HL-60 (cell line): ENCODE measurements around the gene PIGQ.

Experiments
- DNase-seq, 2 experiments: peaks; one replicate each; pipeline ENCODE4 v3.0.0-alpha.2; 2010 to 2020; ENCODE audit warnings: low read depth in 1 of 2, low spot score in 1 of 2
- H3K27ac ChIP-seq: fragments of 250-450 bp; sonication (Bioruptor Pico); replicated peaks from 2 replicates; pipeline ENCODE4 v1.5.1; 2020; ENCODE audit warnings: mild to moderate bottlenecking, moderate library complexity
- H3K27me3 ChIP-seq: fragments of 250-450 bp; sonication (Bioruptor Pico); 2 replicates; pipeline ENCODE4 v1.5.1; 2021; ENCODE audit warnings: mild to moderate bottlenecking, moderate library complexity; ENCODE audit not compliant: insufficient read depth, poor library complexity, severe bottlenecking
- H3K4me3 ChIP-seq: replicated peaks from 2 replicates; pipeline ENCODE4 v1.5.1; 2011; ENCODE audit warnings: mild to moderate bottlenecking, control low read depth, low read length; ENCODE audit not compliant: insufficient read depth
- GABPA ChIP-seq: IDR thresholded peaks from 2 replicates; pipeline ENCODE4 v1.6.1; 2012; ENCODE audit warnings: low read depth
- POLR2AphosphoS5 ChIP-seq: IDR thresholded peaks from 2 replicates; pipeline ENCODE4 v1.6.1; 2012; ENCODE audit warnings: low read depth
- SPI1 ChIP-seq: IDR thresholded peaks from 2 replicates; pipeline ENCODE4 v1.6.1; 2012; ENCODE audit warnings: low read depth, mild to moderate bottlenecking, borderline replicate concordance
- TF ChIP-seq, protein P1 (sequence below): IDR thresholded peaks from one replicate; pipeline ENCODE4 v1.5.1; 2011; ENCODE audit warnings: low read length, control low read depth, inconsistent platforms; ENCODE audit not compliant: insufficient read depth
- TF ChIP-seq, protein P2 (sequence below): IDR thresholded peaks from 2 replicates; pipeline ENCODE4 v1.6.1; 2012; ENCODE audit warnings: low read depth; ENCODE audit not compliant: insufficient replicate concordance

PIGQ gene

DNA sequence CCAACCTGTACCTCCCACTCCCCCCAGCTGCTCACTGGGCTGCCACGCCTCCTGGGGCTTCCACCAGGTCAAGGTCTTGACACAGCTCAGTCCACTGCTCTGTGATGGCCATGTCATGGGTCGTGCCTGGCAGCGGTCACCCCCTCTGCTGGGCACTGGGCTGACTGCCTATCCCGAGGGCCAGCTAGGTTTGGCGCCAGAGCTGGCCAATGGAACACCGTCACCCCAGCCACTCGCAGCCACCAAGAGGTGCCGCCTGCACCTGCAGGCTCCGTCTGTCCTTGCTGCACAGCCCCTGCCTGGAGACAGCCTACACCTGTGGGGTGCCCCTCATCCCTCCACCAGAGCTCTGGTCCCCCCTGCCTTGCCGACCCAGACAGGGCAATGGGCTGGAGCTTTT lies 15.6 kb downstream of the PIGQ start:
- Histone ChIP-seq H3K27me3 (no peaks in the 10 kb centered on the region), H3K27ac (no peak overlapping the region), H3K4me3 (no peak overlapping the region)
- DNase-seq, result peak in 1 of 2 experiments; percentile 20
- TF ChIP-seq GABPA, result no peak
- TF ChIP-seq POLR2AphosphoS5, result no peak
- no peak for TF ChIP-seq SPI1
- TF ChIP-seq, protein P1, sequence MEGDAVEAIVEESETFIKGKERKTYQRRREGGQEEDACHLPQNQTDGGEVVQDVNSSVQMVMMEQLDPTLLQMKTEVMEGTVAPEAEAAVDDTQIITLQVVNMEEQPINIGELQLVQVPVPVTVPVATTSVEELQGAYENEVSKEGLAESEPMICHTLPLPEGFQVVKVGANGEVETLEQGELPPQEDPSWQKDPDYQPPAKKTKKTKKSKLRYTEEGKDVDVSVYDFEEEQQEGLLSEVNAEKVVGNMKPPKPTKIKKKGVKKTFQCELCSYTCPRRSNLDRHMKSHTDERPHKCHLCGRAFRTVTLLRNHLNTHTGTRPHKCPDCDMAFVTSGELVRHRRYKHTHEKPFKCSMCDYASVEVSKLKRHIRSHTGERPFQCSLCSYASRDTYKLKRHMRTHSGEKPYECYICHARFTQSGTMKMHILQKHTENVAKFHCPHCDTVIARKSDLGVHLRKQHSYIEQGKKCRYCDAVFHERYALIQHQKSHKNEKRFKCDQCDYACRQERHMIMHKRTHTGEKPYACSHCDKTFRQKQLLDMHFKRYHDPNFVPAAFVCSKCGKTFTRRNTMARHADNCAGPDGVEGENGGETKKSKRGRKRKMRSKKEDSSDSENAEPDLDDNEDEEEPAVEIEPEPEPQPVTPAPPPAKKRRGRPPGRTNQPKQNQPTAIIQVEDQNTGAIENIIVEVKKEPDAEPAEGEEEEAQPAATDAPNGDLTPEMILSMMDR, result no peak
- TF ChIP-seq, protein P2, sequence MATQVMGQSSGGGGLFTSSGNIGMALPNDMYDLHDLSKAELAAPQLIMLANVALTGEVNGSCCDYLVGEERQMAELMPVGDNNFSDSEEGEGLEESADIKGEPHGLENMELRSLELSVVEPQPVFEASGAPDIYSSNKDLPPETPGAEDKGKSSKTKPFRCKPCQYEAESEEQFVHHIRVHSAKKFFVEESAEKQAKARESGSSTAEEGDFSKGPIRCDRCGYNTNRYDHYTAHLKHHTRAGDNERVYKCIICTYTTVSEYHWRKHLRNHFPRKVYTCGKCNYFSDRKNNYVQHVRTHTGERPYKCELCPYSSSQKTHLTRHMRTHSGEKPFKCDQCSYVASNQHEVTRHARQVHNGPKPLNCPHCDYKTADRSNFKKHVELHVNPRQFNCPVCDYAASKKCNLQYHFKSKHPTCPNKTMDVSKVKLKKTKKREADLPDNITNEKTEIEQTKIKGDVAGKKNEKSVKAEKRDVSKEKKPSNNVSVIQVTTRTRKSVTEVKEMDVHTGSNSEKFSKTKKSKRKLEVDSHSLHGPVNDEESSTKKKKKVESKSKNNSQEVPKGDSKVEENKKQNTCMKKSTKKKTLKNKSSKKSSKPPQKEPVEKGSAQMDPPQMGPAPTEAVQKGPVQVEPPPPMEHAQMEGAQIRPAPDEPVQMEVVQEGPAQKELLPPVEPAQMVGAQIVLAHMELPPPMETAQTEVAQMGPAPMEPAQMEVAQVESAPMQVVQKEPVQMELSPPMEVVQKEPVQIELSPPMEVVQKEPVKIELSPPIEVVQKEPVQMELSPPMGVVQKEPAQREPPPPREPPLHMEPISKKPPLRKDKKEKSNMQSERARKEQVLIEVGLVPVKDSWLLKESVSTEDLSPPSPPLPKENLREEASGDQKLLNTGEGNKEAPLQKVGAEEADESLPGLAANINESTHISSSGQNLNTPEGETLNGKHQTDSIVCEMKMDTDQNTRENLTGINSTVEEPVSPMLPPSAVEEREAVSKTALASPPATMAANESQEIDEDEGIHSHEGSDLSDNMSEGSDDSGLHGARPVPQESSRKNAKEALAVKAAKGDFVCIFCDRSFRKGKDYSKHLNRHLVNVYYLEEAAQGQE, result no peak

DNA sequence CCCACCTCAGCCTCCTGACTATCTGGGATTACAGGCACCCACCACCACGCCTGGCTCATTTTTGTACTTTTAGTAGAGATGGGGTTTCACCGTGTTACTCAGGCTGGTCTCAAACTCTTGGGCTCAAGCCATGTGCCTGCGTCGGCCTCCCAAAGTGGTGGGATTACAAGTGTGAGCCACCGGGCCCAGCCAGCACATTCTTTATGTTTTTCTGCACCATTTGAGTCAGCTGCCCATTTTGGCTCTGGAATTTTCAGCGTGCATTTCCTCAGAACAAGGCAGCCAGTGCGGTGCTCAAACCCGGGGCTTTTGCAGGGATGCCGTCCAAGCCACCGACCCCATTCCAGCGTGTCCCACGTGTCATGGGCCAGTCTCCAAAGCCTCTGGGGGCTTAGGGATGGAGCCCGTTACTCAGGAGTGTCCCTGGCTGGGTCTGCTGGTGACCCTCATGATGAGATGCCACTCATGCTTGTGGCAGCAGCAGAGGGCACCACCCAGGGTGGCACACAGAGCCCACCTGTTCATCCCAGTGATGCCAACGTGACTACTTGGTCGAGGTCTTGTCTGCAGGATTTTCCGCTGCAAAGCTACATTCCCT lies 16.4 kb downstream of the PIGQ start:
- DNase-seq, result no peak
- no peak overlapping the region for H3K4me3 ChIP-seq
- H3K27me3 ChIP-seq, result no peaks in the 10 kb centered on the region
- H3K27ac ChIP-seq, result no peak overlapping the region
- TF ChIP-seq POLR2AphosphoS5 (no peak), SPI1 (no peak), GABPA (no peak)
- TF ChIP-seq, protein P2, result no peak
- TF ChIP-seq, protein P1, result no peak

DNA sequence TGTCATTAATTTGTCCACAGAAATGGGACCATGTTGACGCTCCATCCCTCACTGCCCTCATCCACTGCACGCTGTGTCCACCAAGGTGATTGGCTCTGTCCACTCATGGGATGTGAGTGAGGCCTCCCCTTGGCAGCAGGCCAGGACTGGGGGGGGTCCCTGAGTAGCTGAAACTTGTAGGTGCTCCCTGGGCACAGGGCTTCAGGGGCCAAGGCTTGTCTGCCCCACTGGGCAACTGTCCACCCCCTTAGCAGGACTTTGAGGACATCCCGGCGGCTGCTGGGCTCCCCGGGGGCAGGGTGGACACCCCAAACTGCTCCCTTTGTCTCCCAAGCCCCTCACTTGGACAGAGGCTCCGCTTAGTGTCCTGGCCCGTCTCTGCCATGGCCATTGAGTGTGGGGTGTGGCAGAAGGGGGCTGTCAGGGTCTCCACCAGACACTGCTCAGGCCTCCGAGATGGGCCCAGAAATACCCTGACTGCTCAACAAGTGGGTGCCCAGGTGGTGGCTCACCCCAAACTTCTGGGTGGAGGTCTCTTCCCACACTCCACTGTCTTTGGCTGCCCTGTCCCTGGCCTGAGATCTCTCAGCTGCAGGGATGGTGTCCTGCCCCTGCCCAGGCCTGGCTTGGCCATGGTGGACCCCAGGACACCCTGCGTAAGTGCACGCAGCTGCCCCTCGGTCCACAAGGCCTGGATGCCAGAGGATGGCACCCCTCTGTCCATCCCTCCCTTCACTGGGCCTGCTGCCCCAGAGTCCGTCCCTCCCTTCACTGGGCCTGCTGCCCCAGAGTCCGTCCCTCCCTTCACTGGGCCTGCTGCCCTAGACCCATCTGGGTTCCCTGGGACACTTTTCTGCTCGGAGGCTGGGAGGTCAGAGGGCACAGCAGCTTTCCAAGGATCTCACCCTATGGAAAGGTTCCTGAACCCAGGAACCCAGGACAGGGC lies 17.1 kb downstream of the PIGQ start:
- H3K27me3 ChIP-seq, result no peaks in the 10 kb centered on the region
- no peak overlapping the region for H3K4me3 ChIP-seq
- no peak for DNase-seq
- TF ChIP-seq, protein P2, result no peak
- TF ChIP-seq SPI1, result no peak
- TF ChIP-seq, protein P1, result no peak
- TF ChIP-seq GABPA, result no peak
- TF ChIP-seq POLR2AphosphoS5, result peak; percentile 35
- H3K27ac ChIP-seq, result no peak overlapping the region
